ENCODE results near the gene ACTG1.
"Not testable (repeated sequence)": the region's sequence is repeated elsewhere in the genome, so short reads cannot be mapped to it uniquely, and the experiment has no call there.

DNA sequence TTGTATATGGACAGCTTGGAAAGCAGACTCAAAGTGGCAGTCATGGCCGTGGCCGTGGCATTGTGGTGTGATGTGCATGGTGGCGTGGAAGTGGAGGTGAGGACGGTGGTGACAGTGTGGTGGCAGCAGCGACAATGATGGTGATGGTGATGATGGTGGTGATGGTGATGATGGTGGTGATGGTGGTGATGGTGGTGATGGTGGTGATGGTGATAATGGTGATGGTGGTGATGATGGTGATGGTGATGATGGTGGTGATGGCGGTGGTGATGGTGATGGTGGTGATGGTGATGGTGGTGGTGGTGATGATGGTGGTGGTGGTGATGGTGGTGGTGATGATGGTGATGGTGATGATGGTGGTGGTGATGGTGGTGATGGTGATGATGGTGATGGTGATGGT lies 18.4 kb upstream of the ACTG1 start:
- TF ChIP-seq, protein P1, sequence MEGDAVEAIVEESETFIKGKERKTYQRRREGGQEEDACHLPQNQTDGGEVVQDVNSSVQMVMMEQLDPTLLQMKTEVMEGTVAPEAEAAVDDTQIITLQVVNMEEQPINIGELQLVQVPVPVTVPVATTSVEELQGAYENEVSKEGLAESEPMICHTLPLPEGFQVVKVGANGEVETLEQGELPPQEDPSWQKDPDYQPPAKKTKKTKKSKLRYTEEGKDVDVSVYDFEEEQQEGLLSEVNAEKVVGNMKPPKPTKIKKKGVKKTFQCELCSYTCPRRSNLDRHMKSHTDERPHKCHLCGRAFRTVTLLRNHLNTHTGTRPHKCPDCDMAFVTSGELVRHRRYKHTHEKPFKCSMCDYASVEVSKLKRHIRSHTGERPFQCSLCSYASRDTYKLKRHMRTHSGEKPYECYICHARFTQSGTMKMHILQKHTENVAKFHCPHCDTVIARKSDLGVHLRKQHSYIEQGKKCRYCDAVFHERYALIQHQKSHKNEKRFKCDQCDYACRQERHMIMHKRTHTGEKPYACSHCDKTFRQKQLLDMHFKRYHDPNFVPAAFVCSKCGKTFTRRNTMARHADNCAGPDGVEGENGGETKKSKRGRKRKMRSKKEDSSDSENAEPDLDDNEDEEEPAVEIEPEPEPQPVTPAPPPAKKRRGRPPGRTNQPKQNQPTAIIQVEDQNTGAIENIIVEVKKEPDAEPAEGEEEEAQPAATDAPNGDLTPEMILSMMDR (conservative IDR thresholded peaks at IDR 0.05; ENCODE audit: low read depth, low read length), result not testable (repeated sequence)
- TF ChIP-seq RAD21 (IDR thresholded peaks at IDR 0.05; ENCODE audit: low read length); CEBPB (IDR thresholded peaks at IDR 0.05; ENCODE audit: low read depth, low read length): not testable (repeated sequence)
- TF ChIP-seq, protein P2, sequence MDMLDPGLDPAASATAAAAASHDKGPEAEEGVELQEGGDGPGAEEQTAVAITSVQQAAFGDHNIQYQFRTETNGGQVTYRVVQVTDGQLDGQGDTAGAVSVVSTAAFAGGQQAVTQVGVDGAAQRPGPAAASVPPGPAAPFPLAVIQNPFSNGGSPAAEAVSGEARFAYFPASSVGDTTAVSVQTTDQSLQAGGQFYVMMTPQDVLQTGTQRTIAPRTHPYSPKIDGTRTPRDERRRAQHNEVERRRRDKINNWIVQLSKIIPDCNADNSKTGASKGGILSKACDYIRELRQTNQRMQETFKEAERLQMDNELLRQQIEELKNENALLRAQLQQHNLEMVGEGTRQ (IDR thresholded peaks at IDR 0.05; ENCODE audit: low read depth, low read length), result not testable (repeated sequence)
